Measurements from ENCODE around the gene NCS1.

DNA sequence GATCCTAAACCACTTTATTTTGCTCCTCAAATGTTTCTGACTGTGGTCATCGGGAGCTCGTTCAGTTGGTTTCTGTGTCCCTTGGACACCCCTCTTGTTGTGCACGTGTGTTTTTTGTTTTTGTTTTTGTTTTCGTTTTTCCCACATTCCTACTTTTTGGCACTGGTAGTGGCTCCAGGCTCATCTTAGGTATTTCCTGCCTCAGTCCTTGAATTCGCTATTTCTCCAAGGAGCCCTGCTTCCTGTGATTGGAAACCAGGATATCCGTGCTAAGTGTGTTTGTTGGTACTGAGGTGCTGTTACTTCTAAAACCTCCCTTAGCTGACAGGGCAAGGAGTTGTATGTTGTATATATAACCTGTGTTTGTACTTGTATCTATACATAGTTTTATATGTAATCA lies 99.3 kb downstream of the NCS1 start:
- TF ChIP-seq, protein P1, sequence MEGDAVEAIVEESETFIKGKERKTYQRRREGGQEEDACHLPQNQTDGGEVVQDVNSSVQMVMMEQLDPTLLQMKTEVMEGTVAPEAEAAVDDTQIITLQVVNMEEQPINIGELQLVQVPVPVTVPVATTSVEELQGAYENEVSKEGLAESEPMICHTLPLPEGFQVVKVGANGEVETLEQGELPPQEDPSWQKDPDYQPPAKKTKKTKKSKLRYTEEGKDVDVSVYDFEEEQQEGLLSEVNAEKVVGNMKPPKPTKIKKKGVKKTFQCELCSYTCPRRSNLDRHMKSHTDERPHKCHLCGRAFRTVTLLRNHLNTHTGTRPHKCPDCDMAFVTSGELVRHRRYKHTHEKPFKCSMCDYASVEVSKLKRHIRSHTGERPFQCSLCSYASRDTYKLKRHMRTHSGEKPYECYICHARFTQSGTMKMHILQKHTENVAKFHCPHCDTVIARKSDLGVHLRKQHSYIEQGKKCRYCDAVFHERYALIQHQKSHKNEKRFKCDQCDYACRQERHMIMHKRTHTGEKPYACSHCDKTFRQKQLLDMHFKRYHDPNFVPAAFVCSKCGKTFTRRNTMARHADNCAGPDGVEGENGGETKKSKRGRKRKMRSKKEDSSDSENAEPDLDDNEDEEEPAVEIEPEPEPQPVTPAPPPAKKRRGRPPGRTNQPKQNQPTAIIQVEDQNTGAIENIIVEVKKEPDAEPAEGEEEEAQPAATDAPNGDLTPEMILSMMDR (IDR thresholded peaks at IDR 0.05), result no peak
- TF ChIP-seq POLR2A (IDR thresholded peaks at IDR 0.05) (no peak), EP300 (IDR thresholded peaks at IDR 0.05) (no peak), POLR2AphosphoS5 (IDR thresholded peaks at IDR 0.05) (no peak)
